NCI-H526 treated with DMSO at 0.1 percent for 48 hours (cell line): ENCODE results near the gene DNAJC11.
A peak's percentile ranks its signal among the peaks of the same experiment; 100 is the strongest.
"Not testable (repeated sequence)": the region's sequence is repeated elsewhere in the genome, so short reads cannot be mapped to it uniquely, and the experiment has no call there.

Experiments used
- DNase-seq: peaks from one replicate; lab custom pipeline; 2025; lab: John Stamatoyannopoulos, UW

The DNAJC11 gene

GRCh38 chr1:6701437-6702153 lies at the start of gene DNAJC11:
DNAJC11 (minus strand) TSS chr1:6701816; CDS start chr1:6701800, 16 bp downstream.
- DNase-seq = peak; percentile 46

DNA sequence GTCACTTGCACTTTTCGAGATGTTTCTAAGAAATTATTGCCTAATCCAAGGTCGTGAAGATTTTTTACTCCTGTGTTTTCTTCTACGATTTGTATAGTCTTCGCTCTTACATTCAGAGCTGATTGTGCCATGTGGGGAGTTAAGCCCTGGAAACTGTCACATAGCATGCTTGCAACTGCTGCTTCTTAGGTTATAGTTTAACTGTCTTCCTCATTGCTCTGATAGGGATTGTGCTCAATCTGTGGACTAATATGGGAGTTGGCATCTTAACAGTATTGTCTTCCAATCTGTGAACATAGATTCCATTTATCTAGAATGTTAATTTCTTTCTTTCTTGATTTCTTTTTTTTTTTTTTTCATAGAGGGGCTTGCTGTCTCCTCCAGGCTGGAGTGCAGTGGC lies 48.9 kb upstream of the DNAJC11 start:
- DNase-seq = no peak

DNA sequence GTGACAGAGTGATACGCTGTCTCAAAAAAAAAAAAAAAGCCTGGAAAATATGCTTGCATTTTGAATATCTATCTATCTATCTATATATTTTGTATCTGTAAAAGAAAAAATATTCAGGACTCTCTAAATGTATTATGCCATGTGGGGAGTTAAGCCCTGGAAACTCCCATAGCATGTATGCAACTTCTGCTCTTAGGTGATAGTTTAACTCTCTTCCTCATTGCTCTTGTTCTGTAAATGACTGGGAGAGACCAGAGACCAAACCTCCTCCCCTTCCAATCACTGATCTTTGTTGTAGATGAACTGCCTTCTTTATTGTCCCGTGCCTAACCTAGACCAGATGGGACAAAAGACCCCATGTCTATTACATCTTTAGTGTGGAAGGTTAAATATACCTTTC lies 46.1 kb upstream of the DNAJC11 start:
- DNase-seq = no peak

- no peak for DNase-seq
These were observed 43.5 kb upstream of the DNAJC11 start for GRCh38 chr1:6745073-6745472.

DNA sequence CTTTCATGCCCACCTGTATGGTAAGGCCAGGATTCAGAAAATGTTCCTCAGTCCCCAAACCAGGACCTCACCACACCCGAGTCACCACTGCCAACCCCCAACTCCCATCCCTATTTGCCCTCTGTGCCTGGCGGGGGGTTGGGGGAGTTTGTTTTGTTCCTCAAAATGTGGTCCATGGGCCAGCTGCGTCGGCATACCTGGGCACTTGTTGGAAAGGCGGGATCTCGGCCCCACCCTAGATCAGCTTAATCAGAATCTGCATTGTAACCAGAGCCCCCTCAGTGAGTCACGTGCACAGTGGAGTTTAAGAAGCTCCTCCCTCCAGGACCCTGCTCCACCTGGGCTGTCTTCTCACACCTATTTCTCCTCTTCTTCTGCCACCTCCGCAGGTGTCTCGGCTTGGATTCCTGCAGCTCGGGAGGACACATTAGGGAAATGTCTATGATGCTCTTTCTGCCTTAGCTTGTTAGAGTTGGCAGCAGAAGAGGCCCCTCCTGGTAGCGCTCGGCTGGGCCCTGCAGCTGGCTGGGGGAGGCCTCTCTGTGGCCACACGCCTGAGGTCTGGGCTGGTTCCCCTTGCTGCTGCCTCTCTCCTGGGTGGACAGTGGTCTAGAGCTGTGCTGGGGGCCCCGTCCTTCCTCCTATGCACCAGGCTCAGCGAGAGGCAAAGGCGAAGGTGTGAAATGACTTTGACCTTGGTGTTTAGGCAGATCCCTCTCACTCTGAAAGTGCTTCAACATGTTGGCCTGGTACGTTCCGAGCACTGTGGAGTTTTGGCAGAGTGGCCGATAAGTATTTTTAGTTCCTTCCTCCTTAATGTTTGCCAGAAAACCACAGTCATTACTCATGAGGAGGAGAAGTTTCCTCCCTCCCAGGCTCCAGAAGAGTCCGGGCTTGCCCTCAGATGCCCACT lies 41.8 kb upstream of the DNAJC11 start:
- no peak for DNase-seq

DNA sequence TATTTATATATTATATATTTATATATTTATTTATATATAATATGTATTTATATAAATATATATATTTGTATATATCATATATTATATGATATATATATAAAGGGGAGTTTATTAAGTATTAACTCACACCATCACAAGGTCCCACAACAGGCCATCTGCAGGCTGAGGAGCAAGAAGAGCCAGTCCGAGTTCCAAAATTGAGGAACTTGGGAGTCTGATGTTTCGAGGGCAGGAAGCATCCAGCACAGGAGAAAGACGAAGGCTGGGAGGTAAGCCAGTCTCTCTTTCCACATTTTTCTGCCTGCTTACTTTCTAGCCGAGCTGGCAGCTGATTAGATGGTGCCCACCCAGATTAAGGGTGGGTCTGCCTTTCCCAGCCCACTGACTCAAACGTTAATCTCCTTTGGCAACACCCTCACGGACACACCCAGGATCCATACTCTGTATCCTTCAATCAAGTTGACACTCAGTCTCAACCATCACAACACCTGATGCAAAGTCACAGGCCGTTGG lies 41.1 kb upstream of the DNAJC11 start:
- DNase-seq = not testable (repeated sequence)

DNA sequence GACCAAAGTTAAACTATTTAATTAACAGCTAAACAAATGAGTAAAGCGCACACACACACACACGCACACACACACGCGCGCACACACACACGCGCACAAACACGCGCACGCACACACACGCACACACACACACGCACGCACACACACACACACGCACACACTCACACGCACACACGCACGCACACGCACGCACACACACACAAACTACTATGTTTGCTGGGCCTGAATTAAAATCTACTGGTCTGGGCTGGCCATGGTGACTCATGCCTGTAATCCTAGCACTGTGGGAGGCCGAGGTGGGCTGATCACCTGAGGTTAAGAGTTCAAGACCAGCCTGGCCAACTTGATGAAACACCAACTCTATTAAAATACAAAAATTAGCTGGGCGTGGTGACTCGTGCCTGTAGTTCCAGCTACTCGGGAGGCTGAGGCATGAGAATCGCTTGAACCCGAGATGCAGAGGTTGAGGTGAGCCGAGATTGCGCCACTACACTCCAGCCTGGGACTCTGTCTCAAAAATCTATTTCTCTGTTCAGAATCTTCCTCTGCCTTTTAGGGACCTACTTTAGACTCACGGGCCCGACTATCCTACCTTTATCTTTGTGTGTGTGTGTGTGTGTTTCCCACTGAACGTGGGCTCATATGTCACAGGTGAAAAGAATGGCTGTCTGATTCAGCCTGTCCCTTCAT lies 37.5 kb upstream of the DNAJC11 start:
- DNase-seq = no peak

DNA sequence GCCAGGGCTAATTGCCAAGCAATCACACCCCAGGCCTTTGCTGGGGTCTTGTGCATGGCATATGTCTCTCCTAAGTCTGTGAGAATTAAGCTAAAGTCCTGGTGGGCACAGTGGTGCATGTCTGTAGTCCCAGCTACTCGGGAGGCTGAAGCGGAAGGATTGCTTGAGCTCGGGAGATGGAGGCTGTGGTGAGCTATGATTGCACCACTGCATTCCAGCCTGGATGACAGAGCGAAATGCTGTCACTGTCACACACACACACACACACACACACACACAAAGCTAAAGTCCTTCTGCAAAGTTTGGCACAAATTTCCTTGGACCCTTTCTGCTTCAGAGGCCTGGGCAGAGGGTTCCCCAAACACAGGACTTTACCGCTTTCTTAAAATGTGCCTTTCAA lies 31.3 kb upstream of the DNAJC11 start:
- DNase-seq = no peak

DNA sequence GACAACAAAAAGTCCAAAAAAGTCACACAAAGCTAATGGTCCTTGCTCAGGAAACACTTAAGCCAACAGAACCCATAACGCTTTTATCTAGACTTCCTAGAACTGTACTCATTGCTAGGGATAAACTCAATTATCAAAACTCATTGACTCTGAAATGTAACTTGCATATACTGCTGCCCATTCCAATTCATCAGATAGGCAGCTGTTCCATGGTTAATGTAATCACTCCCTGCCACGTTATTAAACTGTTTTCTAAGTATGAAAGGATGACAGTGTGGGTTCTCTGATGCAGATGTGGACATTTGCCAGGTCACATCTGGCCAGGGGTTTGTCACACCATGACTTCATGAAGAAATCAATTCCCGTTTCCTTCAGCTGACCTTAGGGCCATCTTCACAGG lies 30.3 kb upstream of the DNAJC11 start:
- no peak for DNase-seq

- DNase-seq = no peak
These were observed 29.3 kb upstream of the DNAJC11 start for GRCh38 chr1:6730880-6731279.

DNA sequence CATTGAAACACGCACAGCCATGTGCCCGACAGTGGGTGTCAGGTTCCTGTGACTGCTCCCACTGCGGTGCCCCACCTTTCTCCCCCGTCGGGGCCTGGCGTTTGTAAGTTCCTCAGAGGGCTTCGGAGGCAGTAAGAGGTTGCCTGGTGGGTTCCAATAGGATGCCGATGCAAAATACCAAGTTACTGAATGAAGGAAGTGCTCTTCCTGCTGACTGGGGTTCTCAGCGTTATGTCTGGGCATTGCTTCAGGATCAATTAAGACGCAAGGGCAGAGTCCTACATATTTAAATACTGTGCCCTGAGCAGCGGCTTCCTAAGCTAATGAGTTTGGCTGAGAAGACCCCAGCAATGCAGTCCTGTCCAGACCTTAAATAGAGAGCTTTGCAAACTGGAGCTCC lies 28.9 kb upstream of the DNAJC11 start:
- no peak for DNase-seq

- peak; percentile 20 for DNase-seq
These were observed 25.9 kb upstream of the DNAJC11 start for GRCh38 chr1:6727535-6727934.

DNA sequence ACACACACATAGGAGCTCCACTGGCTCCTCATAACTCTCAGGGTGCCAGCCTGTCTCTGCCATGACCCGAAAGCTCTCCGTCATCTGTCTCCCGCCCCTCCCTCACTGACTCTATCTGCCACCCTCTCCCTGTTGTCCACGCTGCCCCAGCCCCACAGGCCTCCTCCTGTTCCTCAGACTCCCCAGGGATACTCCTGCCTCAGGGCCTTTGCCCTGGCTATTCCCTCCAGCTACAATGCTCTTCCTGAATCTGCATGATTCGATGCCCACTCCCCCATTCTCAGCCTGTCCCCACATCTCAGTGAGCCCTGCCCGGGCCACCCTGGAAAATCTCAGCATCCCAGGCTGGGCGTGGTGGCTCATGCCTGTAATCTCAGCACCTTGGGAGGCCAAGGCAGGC lies 24.6 kb upstream of the DNAJC11 start:
- no peak for DNase-seq

DNA sequence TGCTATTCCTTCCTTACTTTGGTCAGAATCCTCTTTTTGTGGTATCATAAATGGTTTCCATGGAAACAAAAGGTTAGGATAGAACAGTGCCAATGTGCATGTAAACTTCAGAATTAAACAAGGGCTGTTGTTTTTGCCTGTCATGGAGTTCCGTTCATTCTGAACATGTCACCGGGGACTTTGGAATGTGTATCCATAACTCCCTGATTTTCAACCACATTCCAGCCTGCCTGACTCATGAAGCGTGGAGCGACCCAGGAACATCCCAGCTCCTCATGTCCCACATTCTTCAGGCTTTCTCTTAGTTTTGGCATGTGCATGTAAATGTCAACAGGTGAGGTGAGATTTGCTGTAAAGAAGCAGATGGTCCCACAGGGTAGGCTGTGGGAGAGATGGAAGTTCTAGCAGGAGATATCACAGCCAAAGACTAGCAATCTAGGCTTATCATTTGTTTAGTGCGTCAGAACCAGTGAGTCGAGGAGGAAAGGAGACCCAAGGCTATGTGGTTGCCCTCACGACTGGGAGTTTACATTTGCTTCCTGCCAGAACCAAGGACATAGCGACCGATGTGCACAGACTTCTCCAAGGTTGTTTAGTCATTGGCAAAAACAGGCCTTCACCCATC lies 23.0 kb upstream of the DNAJC11 start:
- no peak for DNase-seq

GRCh38 chr1:6723621-6724428 lies 22.2 kb upstream of the DNAJC11 start:
- DNase-seq = no peak

GRCh38 chr1:6711174-6711573 lies 9.6 kb upstream of the DNAJC11 start:
- no peak for DNase-seq

GRCh38 chr1:6704746-6705145 lies 3.1 kb upstream of the DNAJC11 start:
- DNase-seq = no peak

DNA sequence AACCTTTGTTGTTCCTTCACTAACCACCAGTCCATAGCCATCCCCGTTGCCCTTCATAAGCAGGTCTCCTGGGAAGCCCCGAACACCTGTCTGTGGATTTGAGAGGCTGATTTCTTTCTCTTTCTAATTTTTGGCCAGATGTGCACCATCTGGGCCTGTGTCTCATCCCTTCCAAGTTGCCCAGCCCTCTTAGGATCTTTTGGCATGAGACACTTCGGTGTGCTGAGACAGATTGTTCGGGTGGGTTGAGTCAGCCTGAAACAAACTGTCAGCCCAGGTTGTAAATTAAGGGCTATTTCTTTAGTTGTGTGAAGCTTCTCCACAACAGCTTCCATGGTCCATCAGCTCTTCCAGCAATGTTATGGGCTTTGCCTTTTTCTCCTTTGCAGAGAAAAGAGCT lies 1.4 kb upstream of the DNAJC11 start:
- no peak for DNase-seq

GRCh38 chr1:6700853-6701436 lies 671 bp downstream of the DNAJC11 start:
- DNase-seq = no peak

DNA sequence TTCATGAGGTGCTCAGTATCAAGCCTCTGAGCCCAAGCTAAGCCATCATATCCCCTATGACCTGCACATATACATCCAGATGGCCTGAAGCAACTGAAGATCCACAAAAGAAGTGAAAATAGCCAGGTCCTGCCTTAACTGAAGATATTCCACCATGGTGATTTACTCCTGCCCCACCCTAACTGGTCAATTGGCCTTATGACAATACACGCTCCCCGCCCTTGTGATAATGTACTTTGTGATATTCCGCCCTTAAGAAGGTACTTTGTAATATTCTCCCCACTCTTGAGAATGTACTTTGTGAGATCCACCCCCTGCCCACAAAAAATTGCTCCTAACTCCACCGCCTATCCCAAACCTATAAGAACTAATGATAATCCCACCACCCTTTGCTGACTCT lies 1.7 kb downstream of the DNAJC11 start:
- DNase-seq = not testable (repeated sequence)

DNA sequence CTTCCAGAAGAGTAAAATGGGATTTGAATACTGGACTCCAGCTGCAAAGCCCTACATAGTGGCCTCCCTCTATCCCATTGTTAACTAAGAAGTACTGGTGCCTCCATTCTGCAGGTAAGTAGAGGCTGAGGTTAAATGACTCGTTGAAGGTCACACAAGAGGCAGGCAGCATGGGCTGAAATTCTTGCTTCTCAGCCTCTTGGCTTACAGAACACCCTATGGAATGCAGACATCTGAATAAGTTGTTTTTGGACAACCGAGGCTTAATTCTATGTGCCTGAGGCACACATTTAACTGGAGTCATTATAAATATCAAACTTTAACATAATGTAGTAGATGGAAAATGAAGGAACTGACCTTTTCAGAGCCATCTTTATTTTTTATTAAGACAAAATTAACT lies 5.7 kb downstream of the DNAJC11 start:
- no peak for DNase-seq
